ENCODE measurements around the gene GPR153.

Gene GPR153

GRCh38 chr1:6271006-6271405, 10.1 kb upstream of the GPR153 start:
- DNase-seq (no peak), ATAC-seq (replicated peaks) (no peak)
- H3K9me3 Mint-ChIP-seq, result no peaks in the 10 kb centered on the region
- no peaks in the 10 kb centered on the region for H3K27me3 Mint-ChIP-seq
- no peak overlapping the region for H3K27ac Mint-ChIP-seq
- no peaks in the 10 kb centered on the region for H3K4me1 Mint-ChIP-seq (ENCODE audit: low read depth in 2 of 2)
- no peaks in the 10 kb centered on the region for H3K36me3 Mint-ChIP-seq (ENCODE audit: insufficient read depth)
- H3K4me3 Mint-ChIP-seq, result no peak overlapping the region

GRCh38 chr1:6270401-6270800, 9.5 kb upstream of the GPR153 start:
- no peak overlapping the region for H3K27ac Mint-ChIP-seq
- no peaks in the 10 kb centered on the region for H3K27me3 Mint-ChIP-seq
- H3K4me3 Mint-ChIP-seq, result no peak overlapping the region
- DNase-seq (no peak), ATAC-seq (replicated peaks) (no peak)
- H3K36me3 Mint-ChIP-seq (ENCODE audit: insufficient read depth), result no peaks in the 10 kb centered on the region
- H3K4me1 Mint-ChIP-seq (ENCODE audit: low read depth in 2 of 2), result no peaks in the 10 kb centered on the region
- no peaks in the 10 kb centered on the region for H3K9me3 Mint-ChIP-seq

- ATAC-seq (replicated peaks), result no peak
- Mint-ChIP-seq H3K9me3 (no peaks in the 10 kb centered on the region), H3K4me1 (ENCODE audit: low read depth in 2 of 2) (no peaks in the 10 kb centered on the region), H3K27ac (no peak overlapping the region), H3K4me3 (no peak overlapping the region), H3K36me3 (ENCODE audit: insufficient read depth) (no peaks in the 10 kb centered on the region), H3K27me3 (no peaks in the 10 kb centered on the region)
- no peak for DNase-seq
These were observed 9.0 kb upstream of the GPR153 start for GRCh38 chr1:6269720-6270400.

GRCh38 chr1:6269296-6269695, 8.4 kb upstream of the GPR153 start:
- H3K27me3 Mint-ChIP-seq, result no peaks in the 10 kb centered on the region
- no peaks in the 10 kb centered on the region for H3K36me3 Mint-ChIP-seq (ENCODE audit: insufficient read depth)
- ATAC-seq (replicated peaks) (no peak), DNase-seq (no peak)
- H3K9me3 Mint-ChIP-seq, result no peaks in the 10 kb centered on the region
- H3K4me1 Mint-ChIP-seq (ENCODE audit: low read depth in 2 of 2), result no peaks in the 10 kb centered on the region
- H3K27ac Mint-ChIP-seq, result no peak overlapping the region
- H3K4me3 Mint-ChIP-seq, result no peak overlapping the region

GRCh38 chr1:6268415-6268814, 7.5 kb upstream of the GPR153 start:
- ATAC-seq (replicated peaks) (no peak), DNase-seq (no peak)
- Mint-ChIP-seq H3K36me3 (ENCODE audit: insufficient read depth) (no peaks in the 10 kb centered on the region), H3K27me3 (no peaks in the 10 kb centered on the region), H3K4me3 (no peak overlapping the region), H3K27ac (no peak overlapping the region), H3K4me1 (ENCODE audit: low read depth in 2 of 2) (peaks cover 0 to 2% of the 10 kb centered on the region in 2 donors), H3K9me3 (no peaks in the 10 kb centered on the region)

GRCh38 chr1:6267686-6268322, 6.9 kb upstream of the GPR153 start:
- peaks cover 0 to 2% of the 10 kb centered on the region in 2 donors for H3K4me1 Mint-ChIP-seq (ENCODE audit: low read depth in 2 of 2)
- H3K4me3 Mint-ChIP-seq, result no peak overlapping the region
- H3K27me3 Mint-ChIP-seq, result no peaks in the 10 kb centered on the region
- H3K36me3 Mint-ChIP-seq (ENCODE audit: insufficient read depth), result no peaks in the 10 kb centered on the region
- H3K9me3 Mint-ChIP-seq, result no peaks in the 10 kb centered on the region
- no peak for DNase-seq
- H3K27ac Mint-ChIP-seq, result no peak overlapping the region
- ATAC-seq (replicated peaks), result no peak

- H3K9me3 Mint-ChIP-seq, result no peaks in the 10 kb centered on the region
- H3K27ac Mint-ChIP-seq, result no peak overlapping the region
- ATAC-seq (replicated peaks) (no peak), DNase-seq (no peak)
- peaks cover 0 to 11% of the 10 kb centered on the region in 2 donors for H3K27me3 Mint-ChIP-seq
- H3K4me3 Mint-ChIP-seq, result no peak overlapping the region
- H3K36me3 Mint-ChIP-seq (ENCODE audit: insufficient read depth), result peaks cover 3% of the 10 kb centered on the region
- H3K4me1 Mint-ChIP-seq (ENCODE audit: low read depth in 2 of 2), result peaks cover 0 to 2% of the 10 kb centered on the region in 2 donors
These were observed 5.7 kb upstream of the GPR153 start for GRCh38 chr1:6266641-6267040.

GRCh38 chr1:6265151-6265550, 4.3 kb upstream of the GPR153 start:
- Mint-ChIP-seq H3K9me3 (no peaks in the 10 kb centered on the region), H3K27me3 (peaks cover 0 to 13% of the 10 kb centered on the region in 2 donors), H3K4me3 (no peak overlapping the region), H3K4me1 (ENCODE audit: low read depth in 2 of 2) (peaks cover 0 to 2% of the 10 kb centered on the region in 2 donors), H3K36me3 (ENCODE audit: insufficient read depth) (peaks cover 3% of the 10 kb centered on the region), H3K27ac (no peak overlapping the region)
- no peak for DNase-seq
- no peak for ATAC-seq (replicated peaks)

GRCh38 chr1:6263716-6264115, 2.8 kb upstream of the GPR153 start:
- Mint-ChIP-seq H3K4me3 (no peak overlapping the region), H3K36me3 (ENCODE audit: insufficient read depth) (peaks cover 10% of the 10 kb centered on the region), H3K9me3 (no peaks in the 10 kb centered on the region), H3K27me3 (peaks cover 0 to 13% of the 10 kb centered on the region in 2 donors), H3K4me1 (ENCODE audit: low read depth in 2 of 2) (peaks cover 0 to 5% of the 10 kb centered on the region in 2 donors), H3K27ac (no peak overlapping the region)
- ATAC-seq (replicated peaks) (no peak), DNase-seq (no peak)

GRCh38 chr1:6262555-6263420, 1.9 kb upstream of the GPR153 start:
- peaks cover 10% of the 10 kb centered on the region for H3K36me3 Mint-ChIP-seq (ENCODE audit: insufficient read depth)
- H3K27ac Mint-ChIP-seq, result no peak overlapping the region
- peaks cover 0 to 5% of the 10 kb centered on the region in 2 donors for H3K4me1 Mint-ChIP-seq (ENCODE audit: low read depth in 2 of 2)
- no peaks in the 10 kb centered on the region for H3K9me3 Mint-ChIP-seq
- peaks cover 0 to 13% of the 10 kb centered on the region in 2 donors for H3K27me3 Mint-ChIP-seq
- ATAC-seq (replicated peaks) (no peak), DNase-seq (no peak)
- peak overlapping the region in 1 of 2 donors; percentile 72 for H3K4me3 Mint-ChIP-seq

- peaks cover 0 to 5% of the 10 kb centered on the region in 2 donors for H3K4me1 Mint-ChIP-seq (ENCODE audit: low read depth in 2 of 2)
- H3K9me3 Mint-ChIP-seq, result no peaks in the 10 kb centered on the region
- ATAC-seq (replicated peaks), result no peak
- no peak for DNase-seq
- H3K27me3 Mint-ChIP-seq, result peaks cover 0 to 20% of the 10 kb centered on the region in 2 donors
- peak overlapping the region; percentile 68 to 72 for H3K4me3 Mint-ChIP-seq
- peaks cover 10% of the 10 kb centered on the region for H3K36me3 Mint-ChIP-seq (ENCODE audit: insufficient read depth)
- no peak overlapping the region for H3K27ac Mint-ChIP-seq
These were observed 707 bp upstream of the GPR153 start for GRCh38 chr1:6261615-6261995.

GRCh38 chr1:6260433-6260934, 414 bp downstream of the GPR153 start:
- Mint-ChIP-seq H3K9me3 (no peaks in the 10 kb centered on the region), H3K27me3 (peaks cover 0 to 20% of the 10 kb centered on the region in 2 donors), H3K36me3 (ENCODE audit: insufficient read depth) (peaks cover 10% of the 10 kb centered on the region), H3K27ac (no peak overlapping the region), H3K4me1 (ENCODE audit: low read depth in 2 of 2) (peaks cover 0 to 5% of the 10 kb centered on the region in 2 donors), H3K4me3 (peak overlapping the region in 1 of 2 donors; percentile 58)
- ATAC-seq (replicated peaks), result peak; percentile 43
- DNase-seq, result no peak

GRCh38 chr1:6259491-6260362, 1.2 kb downstream of the GPR153 start:
- DNase-seq (peak; percentile 68 to 78 (median 76)), ATAC-seq (replicated peaks) (peak; percentile 85)
- peaks cover 0 to 20% of the 10 kb centered on the region in 2 donors for H3K27me3 Mint-ChIP-seq
- H3K9me3 Mint-ChIP-seq, result no peaks in the 10 kb centered on the region
- H3K27ac Mint-ChIP-seq, result no peak overlapping the region
- H3K4me3 Mint-ChIP-seq, result peak overlapping the region; percentile 58 to 61
- peaks cover 0 to 5% of the 10 kb centered on the region in 2 donors for H3K4me1 Mint-ChIP-seq (ENCODE audit: low read depth in 2 of 2)
- H3K36me3 Mint-ChIP-seq (ENCODE audit: insufficient read depth), result peaks cover 10% of the 10 kb centered on the region

Measured in effector memory CD8-positive, alpha-beta T cell (primary cell).